Tibial nerve (tissue), 3 donors: ENCODE measurements around the gene TIMM21.

Experiments used
- POLR2A ChIP-seq, 2 donors: fragments of 450-650 bp; IDR thresholded peaks; one replicate each; pipeline ENCODE4 v1.6.1; 2017; ENCODE audit warnings: antibody characterized with exemption in 2 of 2, mild to moderate bottlenecking in 2 of 2, moderate library complexity in 2 of 2
- TF ChIP-seq, protein P1 (sequence below), 5 experiments: fragments of 200-600 bp in 3 of 5; fragments of 450-650 bp in 2 of 5; sonication (generic) in 3 of 5; IDR thresholded peaks; one replicate each; pipeline ENCODE4 v1.5.1; 2016 to 2019; ENCODE audit warnings: antibody characterized with exemption in 5 of 5, mild to moderate bottlenecking in 3 of 5, moderate library complexity in 2 of 5

DNA sequence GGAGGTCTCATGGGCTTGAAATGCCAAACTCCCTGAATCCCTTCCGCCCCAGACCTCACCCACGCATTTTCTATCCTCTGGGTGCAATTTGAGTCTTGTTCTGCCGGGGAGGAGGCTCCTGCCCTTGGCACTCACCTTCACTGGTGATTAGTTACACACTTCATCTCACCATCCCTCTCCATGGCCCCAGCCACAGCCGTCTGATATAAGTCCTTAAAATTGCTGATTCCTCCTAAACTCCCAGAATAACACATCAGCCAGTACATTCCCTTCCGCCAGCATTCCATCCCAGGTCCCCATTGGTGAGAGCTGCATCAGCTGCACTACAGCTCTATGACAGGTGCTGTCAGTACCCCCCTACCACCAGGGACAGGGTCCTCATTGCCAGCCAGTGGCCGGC is 3.9 kb downstream of the TIMM21 start:
- TF ChIP-seq, protein P1, sequence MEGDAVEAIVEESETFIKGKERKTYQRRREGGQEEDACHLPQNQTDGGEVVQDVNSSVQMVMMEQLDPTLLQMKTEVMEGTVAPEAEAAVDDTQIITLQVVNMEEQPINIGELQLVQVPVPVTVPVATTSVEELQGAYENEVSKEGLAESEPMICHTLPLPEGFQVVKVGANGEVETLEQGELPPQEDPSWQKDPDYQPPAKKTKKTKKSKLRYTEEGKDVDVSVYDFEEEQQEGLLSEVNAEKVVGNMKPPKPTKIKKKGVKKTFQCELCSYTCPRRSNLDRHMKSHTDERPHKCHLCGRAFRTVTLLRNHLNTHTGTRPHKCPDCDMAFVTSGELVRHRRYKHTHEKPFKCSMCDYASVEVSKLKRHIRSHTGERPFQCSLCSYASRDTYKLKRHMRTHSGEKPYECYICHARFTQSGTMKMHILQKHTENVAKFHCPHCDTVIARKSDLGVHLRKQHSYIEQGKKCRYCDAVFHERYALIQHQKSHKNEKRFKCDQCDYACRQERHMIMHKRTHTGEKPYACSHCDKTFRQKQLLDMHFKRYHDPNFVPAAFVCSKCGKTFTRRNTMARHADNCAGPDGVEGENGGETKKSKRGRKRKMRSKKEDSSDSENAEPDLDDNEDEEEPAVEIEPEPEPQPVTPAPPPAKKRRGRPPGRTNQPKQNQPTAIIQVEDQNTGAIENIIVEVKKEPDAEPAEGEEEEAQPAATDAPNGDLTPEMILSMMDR (IDR thresholded peaks at IDR 0.05), result no peak
- TF ChIP-seq POLR2A (IDR thresholded peaks at IDR 0.05), result no peak
